ENCODE measurements around the gene CENPN. TPM values are rescaled to one million over a fixed set of nuclear protein-coding genes. Genes with fewer than 3 reads are reported as not detected.

CENPN gene
- total and polyA plus RNA-seq, 2 of the 13 experiments (the other 11 are each of a cell fraction or from before 2014, with no cell fraction given): 29.7 to 129 TPM

DNA sequence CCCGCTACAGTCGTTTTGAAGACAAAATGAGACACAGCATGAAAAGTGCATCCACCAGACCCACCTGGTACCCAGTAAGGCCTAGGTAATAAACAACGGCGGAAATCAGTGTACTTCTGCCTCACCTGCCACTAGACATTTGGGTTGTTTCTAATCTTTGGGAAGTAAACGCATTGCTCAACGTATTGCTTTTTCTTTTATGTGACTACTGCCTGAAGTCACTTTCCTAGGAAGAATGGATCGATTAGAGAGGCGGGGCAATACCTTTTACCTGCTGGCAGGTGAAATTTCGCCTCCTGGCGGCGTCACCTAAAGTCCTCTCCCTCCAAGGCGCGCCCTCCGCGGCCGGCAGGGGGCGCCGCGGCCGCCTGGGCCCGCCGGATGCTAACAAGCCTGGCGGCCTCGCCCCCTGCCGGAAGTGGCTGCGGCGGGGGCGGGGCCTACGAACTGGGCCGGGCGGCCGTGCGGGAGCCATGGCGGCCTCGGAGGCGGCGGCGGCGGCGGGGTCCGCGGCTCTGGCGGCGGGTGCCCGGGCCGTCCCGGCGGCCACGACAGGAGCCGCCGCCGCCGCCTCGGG, 28.5 kb downstream of the CENPN start, which contains the start of gene ATMIN (continued):
- no peak for TF ChIP-seq DRAP1 (CRISPR knock-in tag; IDR thresholded peaks at IDR 0.05)

DNA sequence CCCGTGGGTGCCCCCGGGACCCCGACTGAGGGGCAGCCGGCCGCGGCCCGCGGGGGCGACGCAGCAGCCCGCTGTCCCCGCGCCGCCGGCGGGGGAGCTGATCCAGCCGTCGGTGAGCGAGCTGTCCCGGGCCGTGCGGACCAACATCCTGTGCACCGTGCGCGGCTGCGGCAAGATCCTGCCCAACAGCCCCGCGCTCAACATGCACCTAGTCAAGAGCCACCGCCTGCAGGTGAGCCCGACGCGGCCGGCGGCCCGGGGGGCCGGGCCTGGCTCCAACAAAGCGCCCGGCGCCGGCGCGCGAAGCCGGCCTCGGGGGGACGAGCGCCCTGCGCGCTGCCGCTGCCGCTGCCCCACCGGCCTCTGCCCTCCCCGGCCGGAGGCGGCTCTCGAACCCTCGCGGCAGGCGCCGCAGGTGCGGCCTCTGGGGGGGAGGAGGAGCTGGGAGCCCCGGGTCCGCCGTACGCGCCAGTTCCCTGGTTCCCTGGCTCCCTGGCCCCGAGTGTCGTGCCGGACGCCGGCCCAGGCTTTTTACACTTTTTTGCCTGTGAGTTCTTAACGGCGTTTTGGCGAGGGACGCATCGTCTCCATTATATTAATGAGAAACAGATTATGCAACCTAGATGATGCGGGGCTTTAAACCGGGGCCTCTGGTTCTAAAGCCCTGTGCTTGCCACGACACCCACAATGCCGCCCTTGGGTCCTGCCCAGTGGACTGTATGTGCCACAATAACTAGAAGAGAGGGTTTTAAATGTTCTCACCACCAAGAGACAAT, 29.1 kb downstream of the CENPN start:
- no peak overlapping the region for H2AFZ ChIP-seq (ENCODE audit: low read length)
- peak; percentile 60; the same call in 1 of the 2 replicates for TF ChIP-seq YEATS4 (CRISPR knock-in tag; IDR thresholded peaks at IDR 0.05; ENCODE audit: borderline replicate concordance)
- peak; percentile 37; the same call in 1 of the 2 replicates for TF ChIP-seq MYC (CRISPR knock-in tag; IDR thresholded peaks at IDR 0.05; ENCODE audit: borderline replicate concordance)
- TF ChIP-seq BRCA1 (CRISPR knock-in tag; IDR thresholded peaks at IDR 0.05): no peak
- TF ChIP-seq TFAP4 (IDR thresholded peaks at IDR 0.05; ENCODE audit: borderline replicate concordance, low read depth): no peak
- TF ChIP-seq ZNF850 (CRISPR knock-in tag; conservative IDR thresholded peaks at IDR 0.05): no peak
- no peak for TF ChIP-seq NONO (IDR thresholded peaks at IDR 0.05)
- TF ChIP-seq NONO (CRISPR knock-in tag; conservative IDR thresholded peaks at IDR 0.05): 0 out of 2 replicates have a peak, but pooled peaks have one; percentile 7
- no peak for TF ChIP-seq SALL2 (CRISPR knock-in tag; IDR thresholded peaks at IDR 0.05)
- peak; percentile 60; the same call in 1 of the 2 replicates for TF ChIP-seq ZNF225 (CRISPR knock-in tag; IDR thresholded peaks at IDR 0.05)
- TF ChIP-seq ZBTB21 (CRISPR knock-in tag; IDR thresholded peaks at IDR 0.05): no peak
- TF ChIP-seq, protein P1, sequence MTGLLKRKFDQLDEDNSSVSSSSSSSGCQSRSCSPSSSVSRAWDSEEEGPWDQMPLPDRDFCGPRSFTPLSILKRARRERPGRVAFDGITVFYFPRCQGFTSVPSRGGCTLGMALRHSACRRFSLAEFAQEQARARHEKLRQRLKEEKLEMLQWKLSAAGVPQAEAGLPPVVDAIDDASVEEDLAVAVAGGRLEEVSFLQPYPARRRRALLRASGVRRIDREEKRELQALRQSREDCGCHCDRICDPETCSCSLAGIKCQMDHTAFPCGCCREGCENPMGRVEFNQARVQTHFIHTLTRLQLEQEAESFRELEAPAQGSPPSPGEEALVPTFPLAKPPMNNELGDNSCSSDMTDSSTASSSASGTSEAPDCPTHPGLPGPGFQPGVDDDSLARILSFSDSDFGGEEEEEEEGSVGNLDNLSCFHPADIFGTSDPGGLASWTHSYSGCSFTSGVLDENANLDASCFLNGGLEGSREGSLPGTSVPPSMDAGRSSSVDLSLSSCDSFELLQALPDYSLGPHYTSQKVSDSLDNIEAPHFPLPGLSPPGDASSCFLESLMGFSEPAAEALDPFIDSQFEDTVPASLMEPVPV (CRISPR knock-in tag; IDR thresholded peaks at IDR 0.05): no peak
- TF ChIP-seq ZNF547 (CRISPR knock-in tag; IDR thresholded peaks at IDR 0.05): 0 out of 2 replicates have a peak, but pooled peaks have one; percentile 24
- TF ChIP-seq, protein P2, sequence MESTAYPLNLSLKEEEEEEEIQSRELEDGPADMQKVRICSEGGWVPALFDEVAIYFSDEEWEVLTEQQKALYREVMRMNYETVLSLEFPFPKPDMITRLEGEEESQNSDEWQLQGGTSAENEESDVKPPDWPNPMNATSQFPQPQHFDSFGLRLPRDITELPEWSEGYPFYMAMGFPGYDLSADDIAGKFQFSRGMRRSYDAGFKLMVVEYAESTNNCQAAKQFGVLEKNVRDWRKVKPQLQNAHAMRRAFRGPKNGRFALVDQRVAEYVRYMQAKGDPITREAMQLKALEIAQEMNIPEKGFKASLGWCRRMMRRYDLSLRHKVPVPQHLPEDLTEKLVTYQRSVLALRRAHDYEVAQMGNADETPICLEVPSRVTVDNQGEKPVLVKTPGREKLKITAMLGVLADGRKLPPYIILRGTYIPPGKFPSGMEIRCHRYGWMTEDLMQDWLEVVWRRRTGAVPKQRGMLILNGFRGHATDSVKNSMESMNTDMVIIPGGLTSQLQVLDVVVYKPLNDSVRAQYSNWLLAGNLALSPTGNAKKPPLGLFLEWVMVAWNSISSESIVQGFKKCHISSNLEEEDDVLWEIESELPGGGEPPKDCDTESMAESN (CRISPR knock-in tag; conservative IDR thresholded peaks at IDR 0.05): peak; percentile 51; the same call in 1 of the 2 replicates

More for the DNA sequence above, 29.1 kb downstream of the CENPN start:
- intact Hi-C loops (cut with micrococcal nuclease; ENCODE audit: unreplicated experiment) (loop anchor here (1.0 to 10.0 kb wide), 6 partner anchors 32 to 701 kb away; partner anchors contain the start of genes C16orf46 and GCSH), in situ Hi-C loops (cut with HindIII; ENCODE audit: extremely low pct_ligation_motif_present, low pct_unique_long_range_greater_than_20kb) (loop anchor here (25.0 kb wide), 1 partner anchor 701 kb away; no protein-coding TSS in a partner anchor)
- no peaks in the 10 kb centered on the region; the same call in 1 of the 2 replicates for H3K9me3 ChIP-seq (ENCODE audit: low read length)
- peaks cover 22% of the 10 kb centered on the region for H3K4me1 ChIP-seq (ENCODE audit: insufficient read depth, low read length)
- H4K20me1 ChIP-seq (ENCODE audit: insufficient read depth, low read length): peaks cover 2% of the 10 kb centered on the region; the same call in 1 of the 2 replicates
- ChIA-PET CTCF (ENCODE audit: low intra/inter-chr PET ratio, low total read pairs) (interaction anchor here (1.3 to 3.7 kb wide), 7 partner anchors 30 to 702 kb away, joined by 5 to 26 read pairs (median 12); partner anchors contain the start of genes C16orf46, CENPN and CMC2), POLR2A (interaction anchor here (0.6 to 2.2 kb wide), 5 partner anchors 10 to 145 kb away, joined by 3 to 21 read pairs (median 4); partner anchors contain the start of gene C16orf46)
- peak overlapping the region; percentile 87 for H3K9ac ChIP-seq (ENCODE audit: insufficient read depth, low read depth, low read length)
- peaks cover 35% of the 10 kb centered on the region for H3K79me2 ChIP-seq (ENCODE audit: insufficient read depth, low read length)
- peak; percentile 48 for ATAC-seq
- peak overlapping the region; percentile 85 for H3K4me2 ChIP-seq (ENCODE audit: low read depth, low read length)
- peak overlapping the region; percentile 60 for H3K27ac ChIP-seq (ENCODE audit: extremely low read length, insufficient read depth, low read length)
- H3K27me3 ChIP-seq (ENCODE audit: control insufficient read depth in 1 of 2, insufficient read depth in 2 of 2, low read length in 2 of 2): no peaks in the 10 kb centered on the region; a peak in 1 of 5 replicates
- WGBS (ENCODE audit: low lambda C conversion rate): 0% methylated on average over 20 of the region's 80 CpGs
- no TSS peak for BruUV-seq (replicated peaks)
- FAIRE-seq: no peak
- peaks cover 2 to 11% of the 10 kb centered on the region in 2 experiments; a peak in 3 of 5 replicates for H3K36me3 ChIP-seq (replicated peaks in 1 of 2; ENCODE audit: control insufficient read depth in 1 of 2, insufficient read depth in 2 of 2, low read length in 2 of 2)
- DNase-seq (ENCODE audit: low spot score): peak; percentile 11
- peak overlapping the region; percentile 87 to 93 (median 87) for H3K4me3 ChIP-seq (replicated peaks in 1 of 3; ENCODE audit: insufficient read depth in 1 of 3, low read depth in 2 of 3, low read length in 3 of 3)

All from HepG2 (cell line).